ENCODE measurements around the gene DERL2.

The DERL2 gene

GRCh38 chr17:5501685-5502084 lies 15.7 kb upstream of the DERL2 start:
- no peak for DNase-seq (ENCODE audit: low read depth in 2 of 3, low spot score in 2 of 3)

GRCh38 chr17:5500589-5501391 lies 14.8 kb upstream of the DERL2 start:
- peak; percentile 30 to 58 (median 43) for DNase-seq (ENCODE audit: low read depth in 2 of 3, low spot score in 2 of 3)

- DNase-seq (ENCODE audit: low read depth in 2 of 3, low spot score in 2 of 3) = no peak
Observed at GRCh38 chr17:5500247-5500588, 14.2 kb upstream of the DERL2 start.

- DNase-seq (ENCODE audit: low read depth in 2 of 3, low spot score in 2 of 3) = no peak
Observed at GRCh38 chr17:5499476-5500231, 13.7 kb upstream of the DERL2 start.

- DNase-seq (ENCODE audit: low read depth in 2 of 3, low spot score in 2 of 3) = no peak
Observed at GRCh38 chr17:5492970-5493369, 7.0 kb upstream of the DERL2 start.

- no peak for DNase-seq (ENCODE audit: low read depth in 2 of 3, low spot score in 2 of 3)
Observed at GRCh38 chr17:5488752-5489151, 2.8 kb upstream of the DERL2 start.

GRCh38 chr17:5486206-5487124 lies 487 bp upstream of the DERL2 start, which contains the start of gene MIS12:
MIS12 (plus strand) TSS chr17:5486566; CDS start chr17:5488863, 2,297 bp downstream.
- DNase-seq (ENCODE audit: low read depth in 2 of 3, low spot score in 2 of 3) = peak; percentile 82 to 90 (median 90)

GRCh38 chr17:5481451-5481850 lies 4.5 kb downstream of the DERL2 start:
- DNase-seq (ENCODE audit: low read depth in 2 of 3, low spot score in 2 of 3) = no peak

GRCh38 chr17:5480962-5481361 lies 5.0 kb downstream of the DERL2 start:
- no peak for DNase-seq (ENCODE audit: low read depth in 2 of 3, low spot score in 2 of 3)

GRCh38 chr17:5478992-5479391 lies 7.0 kb downstream of the DERL2 start:
- DNase-seq (ENCODE audit: low read depth in 2 of 3, low spot score in 2 of 3) = no peak

GRCh38 chr17:5473906-5474305 lies 12.1 kb downstream of the DERL2 start:
- no peak for DNase-seq (ENCODE audit: low read depth in 2 of 3, low spot score in 2 of 3)

- DNase-seq (ENCODE audit: low read depth in 2 of 3, low spot score in 2 of 3) = no peak
Observed at GRCh38 chr17:5472511-5472910, 13.5 kb downstream of the DERL2 start.

GRCh38 chr17:5468075-5468473 lies 17.9 kb downstream of the DERL2 start:
- peak in 1 of 3 experiments; percentile 21 for DNase-seq (ENCODE audit: low read depth in 2 of 3, low spot score in 2 of 3)

- no peak for DNase-seq (ENCODE audit: low read depth in 2 of 3, low spot score in 2 of 3)
Observed at GRCh38 chr17:5467416-5467815, 18.6 kb downstream of the DERL2 start.

GRCh38 chr17:5466295-5466694 lies 19.7 kb downstream of the DERL2 start:
- DNase-seq (ENCODE audit: low read depth in 2 of 3, low spot score in 2 of 3) = no peak

GRCh38 chr17:5464717-5465507 lies 21.1 kb downstream of the DERL2 start:
- no peak for DNase-seq (ENCODE audit: low read depth in 2 of 3, low spot score in 2 of 3)

- DNase-seq (ENCODE audit: low read depth in 2 of 3, low spot score in 2 of 3) = no peak
Observed at GRCh38 chr17:5446786-5447185, 39.2 kb downstream of the DERL2 start.

- no peak for DNase-seq (ENCODE audit: low read depth in 2 of 3, low spot score in 2 of 3)
Observed at GRCh38 chr17:5444209-5444608, 41.8 kb downstream of the DERL2 start.

GRCh38 chr17:5443728-5444127 lies 42.2 kb downstream of the DERL2 start:
- no peak for DNase-seq (ENCODE audit: low read depth in 2 of 3, low spot score in 2 of 3)

GRCh38 chr17:5439446-5439764 lies 46.6 kb downstream of the DERL2 start:
- no peak for DNase-seq (ENCODE audit: low read depth in 2 of 3, low spot score in 2 of 3)

Data from activated CD8-positive, alpha-beta memory T cell treated with anti-CD3 and anti-CD28 coated beads for 48 hours (primary cell).